LHCN-M2 (cell line): ENCODE measurements around the gene CHCT1. TPM values are rescaled to one million over a fixed set of nuclear protein-coding genes. Genes with fewer than 3 reads are reported as not detected.

Experiments used
- DNase-seq: peaks from one replicate; pipeline ENCODE4 v3.0.0-alpha.2; 2012; ENCODE audit warnings: low read depth
- total RNA-seq: library from RNA; depleted of rRNA; stranded (reverse); fragments of >200 nt; gene quantifications from 2 replicates; pipeline ENCODE4 v1.2.3, GENCODE V29; 2014; rRNA removed

CHCT1 gene
- total RNA-seq, 1 experiment from 2014 or later, result not detected

GRCh38 chr17:60439501-60439900, 17.2 kb downstream of the CHCT1 start:
- DNase-seq, result no peak

- no peak for DNase-seq
These were observed 20.2 kb downstream of the CHCT1 start for GRCh38 chr17:60442271-60443173.

- no peak for DNase-seq
These were observed 21.4 kb downstream of the CHCT1 start for GRCh38 chr17:60443713-60444112.

- DNase-seq, result no peak
These were observed 22.9 kb downstream of the CHCT1 start for GRCh38 chr17:60445144-60445543.

GRCh38 chr17:60447375-60447774, 25.1 kb downstream of the CHCT1 start:
- no peak for DNase-seq

- DNase-seq, result no peak
These were observed 28.8 kb downstream of the CHCT1 start for GRCh38 chr17:60451071-60451470.

- no peak for DNase-seq
These were observed 29.7 kb downstream of the CHCT1 start for GRCh38 chr17:60451965-60452364.

- no peak for DNase-seq
These were observed 33.1 kb downstream of the CHCT1 start for GRCh38 chr17:60455378-60455777.

GRCh38 chr17:60457148-60457547, 34.9 kb downstream of the CHCT1 start:
- no peak for DNase-seq

- DNase-seq, result no peak
These were observed 39.3 kb downstream of the CHCT1 start for GRCh38 chr17:60461584-60461983.

GRCh38 chr17:60463157-60463835, 41.0 kb downstream of the CHCT1 start:
- DNase-seq, result no peak

- no peak for DNase-seq
These were observed 42.1 kb downstream of the CHCT1 start for GRCh38 chr17:60464343-60464742.

- no peak for DNase-seq
These were observed 46.1 kb downstream of the CHCT1 start for GRCh38 chr17:60468371-60468770.

GRCh38 chr17:60471451-60471850, 49.2 kb downstream of the CHCT1 start:
- no peak for DNase-seq

GRCh38 chr17:60472449-60472848, 50.2 kb downstream of the CHCT1 start:
- DNase-seq, result no peak

GRCh38 chr17:60473788-60474187, 51.5 kb downstream of the CHCT1 start:
- no peak for DNase-seq

Other genes starting within 250 kb of the CHCT1 start
- gene USP32, start 30.4 kb upstream of the CHCT1 start, total RNA-seq, result 32.8 and 36.2 TPM in 2 replicates
- gene APPBP2, start 103.8 kb downstream of the CHCT1 start, total RNA-seq, result 29.9 and 34.3 TPM in 2 replicates
- gene PPM1D, start 177.7 kb downstream of the CHCT1 start, total RNA-seq, result 7.4 and 9.8 TPM in 2 replicates